Bronchial epithelial cell (primary cell): ENCODE measurements around the gene KIF14. TPM values are rescaled to one million over a fixed set of nuclear protein-coding genes. Genes with fewer than 3 reads are reported as not detected.
"Not testable (repeated sequence)": the region's sequence is repeated elsewhere in the genome, so short reads cannot be mapped to it uniquely, and the experiment has no call there.

Experiments used
- DNase-seq: peaks from one replicate; pipeline ENCODE4 v3.0.0-alpha.2; 2010; ENCODE audit warnings: low read depth
- FAIRE-seq: peaks from 2 replicates; lab custom pipeline; 2011; peaks lifted over from hg19 to GRCh38; lab: Jason Lieb, UNC
- H3K27me3 ChIP-seq: 2 replicates; pipeline ENCODE4 v1.5.1; 2011; ENCODE audit warnings: low read length; ENCODE audit not compliant: control insufficient read depth, insufficient read depth
- H3K36me3 ChIP-seq: 2 replicates; pipeline ENCODE4 v1.5.1; 2011; ENCODE audit warnings: low read length; ENCODE audit not compliant: control insufficient read depth, insufficient read depth
- H3K4me3 ChIP-seq: 2 replicates; pipeline ENCODE4 v1.5.1; 2011; ENCODE audit warnings: mild to moderate bottlenecking, low read depth, low read length, control low read depth
- CTCF ChIP-seq: IDR thresholded peaks from 2 replicates; pipeline ENCODE4 v1.5.1; 2011; ENCODE audit warnings: mild to moderate bottlenecking, moderate library complexity, low read length, control low read depth, inconsistent platforms; ENCODE audit not compliant: insufficient read depth, severe bottlenecking
- total RNA-seq: library from RNA; depleted of rRNA; stranded (reverse); fragments of >200 nt; gene quantifications from 2 replicates; pipeline ENCODE4 v1.2.1, GENCODE V29; 2014

Gene KIF14
- total RNA-seq, 1 donor from 2014 or later, result 0.79 TPM

GRCh38 chr1:200636681-200637080 lies 16.1 kb upstream of the KIF14 start:
- DNase-seq (no peak), FAIRE-seq (no peak)
- H3K27me3 ChIP-seq, result no peaks in the 10 kb centered on the region
- no peak overlapping the region for H3K4me3 ChIP-seq
- TF ChIP-seq CTCF, result no peak
- no peaks in the 10 kb centered on the region for H3K36me3 ChIP-seq

GRCh38 chr1:200634261-200635122 lies 13.9 kb upstream of the KIF14 start:
- TF ChIP-seq CTCF, result no peak

GRCh38 chr1:200631375-200631774 lies 10.8 kb upstream of the KIF14 start:
- no peak for TF ChIP-seq CTCF
- Histone ChIP-seq H3K4me3 (no peak overlapping the region), H3K27me3 (no peaks in the 10 kb centered on the region), H3K36me3 (no peaks in the 10 kb centered on the region)
- FAIRE-seq, result no peak
- DNase-seq, result no peak

More at GRCh38 chr1:200634261-200635122, 13.9 kb upstream of the KIF14 start:
- DNase-seq, result no peak
- H3K4me3 ChIP-seq, result no peak overlapping the region
- no peaks in the 10 kb centered on the region for H3K36me3 ChIP-seq
- no peak for FAIRE-seq
- no peaks in the 10 kb centered on the region for H3K27me3 ChIP-seq

GRCh38 chr1:200630515-200630899 lies 10.0 kb upstream of the KIF14 start:
- H3K36me3 ChIP-seq, DNase-seq, H3K4me3 ChIP-seq, FAIRE-seq, H3K27me3 ChIP-seq: not testable (repeated sequence)

GRCh38 chr1:200629876-200630514 lies 9.4 kb upstream of the KIF14 start:
- H3K27me3 ChIP-seq, result no peaks in the 10 kb centered on the region
- no peak for FAIRE-seq
- DNase-seq, result no peak
- no peak for TF ChIP-seq CTCF
- no peaks in the 10 kb centered on the region for H3K36me3 ChIP-seq
- no peak overlapping the region for H3K4me3 ChIP-seq

- no peak for TF ChIP-seq CTCF
These were observed 7.8 kb upstream of the KIF14 start for GRCh38 chr1:200628223-200628881.

More at GRCh38 chr1:200628223-200628881, 7.8 kb upstream of the KIF14 start:
- Histone ChIP-seq H3K27me3 (no peaks in the 10 kb centered on the region), H3K36me3 (no peaks in the 10 kb centered on the region), H3K4me3 (no peak overlapping the region)
- FAIRE-seq, result no peak
- DNase-seq, result no peak
